Hepatocyte (in vitro differentiated cells): Measurements from ENCODE around the gene CATSPERD.

Experiments
- CTCF ChIP-seq: fragments of 200-600 bp; sonication (generic); IDR thresholded peaks from 2 replicates; pipeline ENCODE4 v1.5.1; 2016; ENCODE audit warnings: antibody characterized with exemption, mild to moderate bottlenecking; ENCODE audit not compliant: poor library complexity
- EZH2phosphoT487 ChIP-seq: fragments of 200-600 bp; sonication (generic); IDR thresholded peaks from one replicate; pipeline ENCODE4 v1.6.1; 2018; ENCODE audit warnings: antibody characterized with exemption, mild to moderate bottlenecking, low read depth, moderate library complexity; ENCODE audit not compliant: unreplicated experiment, severe bottlenecking

- TF ChIP-seq EZH2phosphoT487 (no peak), CTCF (no peak)
Measured at GRCh38 chr19:5772416-5772815, 52.0 kb downstream of the CATSPERD start.
